ENCODE data around the gene NOS1AP.

DNA sequence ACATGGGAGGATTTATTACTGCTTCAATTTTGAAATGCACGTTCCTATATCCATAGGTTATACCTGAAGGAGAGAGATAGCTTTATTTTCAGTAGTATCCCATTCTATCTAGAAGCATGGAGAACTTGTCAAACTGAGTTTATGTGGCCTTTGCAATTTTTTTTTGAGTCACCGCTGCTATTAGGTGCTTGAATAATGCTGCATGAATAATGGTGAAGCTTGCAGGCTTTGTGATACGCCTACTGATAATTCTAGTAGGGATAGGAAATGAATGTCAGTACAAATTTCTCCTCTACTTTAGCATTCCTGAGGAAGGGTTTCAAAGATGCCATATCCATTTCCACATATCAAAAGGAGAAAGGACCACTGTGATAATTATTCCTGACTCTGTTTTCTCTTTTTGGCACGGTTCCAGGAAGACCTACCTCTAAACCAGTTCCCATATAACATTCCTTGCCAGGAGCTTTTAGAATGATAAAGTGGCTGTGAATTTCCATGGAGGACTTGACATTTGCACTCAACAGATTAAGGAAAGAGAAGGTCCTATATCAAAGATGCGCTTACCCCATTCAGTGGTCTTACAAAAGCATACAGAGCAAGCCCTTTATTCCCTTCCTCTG lies 223.7 kb downstream of the NOS1AP start:
- TF ChIP-seq, protein P1, sequence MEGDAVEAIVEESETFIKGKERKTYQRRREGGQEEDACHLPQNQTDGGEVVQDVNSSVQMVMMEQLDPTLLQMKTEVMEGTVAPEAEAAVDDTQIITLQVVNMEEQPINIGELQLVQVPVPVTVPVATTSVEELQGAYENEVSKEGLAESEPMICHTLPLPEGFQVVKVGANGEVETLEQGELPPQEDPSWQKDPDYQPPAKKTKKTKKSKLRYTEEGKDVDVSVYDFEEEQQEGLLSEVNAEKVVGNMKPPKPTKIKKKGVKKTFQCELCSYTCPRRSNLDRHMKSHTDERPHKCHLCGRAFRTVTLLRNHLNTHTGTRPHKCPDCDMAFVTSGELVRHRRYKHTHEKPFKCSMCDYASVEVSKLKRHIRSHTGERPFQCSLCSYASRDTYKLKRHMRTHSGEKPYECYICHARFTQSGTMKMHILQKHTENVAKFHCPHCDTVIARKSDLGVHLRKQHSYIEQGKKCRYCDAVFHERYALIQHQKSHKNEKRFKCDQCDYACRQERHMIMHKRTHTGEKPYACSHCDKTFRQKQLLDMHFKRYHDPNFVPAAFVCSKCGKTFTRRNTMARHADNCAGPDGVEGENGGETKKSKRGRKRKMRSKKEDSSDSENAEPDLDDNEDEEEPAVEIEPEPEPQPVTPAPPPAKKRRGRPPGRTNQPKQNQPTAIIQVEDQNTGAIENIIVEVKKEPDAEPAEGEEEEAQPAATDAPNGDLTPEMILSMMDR (IDR thresholded peaks at IDR 0.05): no peak
- TF ChIP-seq POLR2A (IDR thresholded peaks at IDR 0.05): no peak
